H1 (cell line): Measurements from ENCODE around the gene TIMP3. TPM values are rescaled to one million over a fixed set of nuclear protein-coding genes. Genes with fewer than 3 reads are reported as not detected.

Experiments
- CBX8 ChIP-seq: fragments of 300-800, 300-1000 bp; sonication (generic); IDR thresholded peaks from 2 replicates; pipeline ENCODE4 v1.7.1; 2016; ENCODE audit warnings: low read depth, low read length, borderline replicate concordance
- NANOG ChIP-seq: IDR thresholded peaks from 2 replicates; pipeline ENCODE4 v1.6.1; 2011; ENCODE audit warnings: low read length, low read depth, mild to moderate bottlenecking, inconsistent platforms; ENCODE audit not compliant: insufficient read depth, poor library complexity, severe bottlenecking
- RFX5 ChIP-seq: IDR thresholded peaks from 2 replicates; pipeline ENCODE4 v1.6.1; 2011; ENCODE audit warnings: low read depth, low read length, improper control_type of control experiment, borderline replicate concordance
- SIRT6 ChIP-seq: IDR thresholded peaks from one replicate; pipeline ENCODE4 v1.7.1; 2012; ENCODE audit warnings: low read length, inconsistent platforms
- TCF12 ChIP-seq: IDR thresholded peaks from 2 replicates; pipeline ENCODE4 v1.6.1; 2011; ENCODE audit warnings: low read depth, mild to moderate bottlenecking, low read length
- polyA plus RNA-seq, 7 experiments: library from polyadenylated mRNA; depleted of rRNA in 3 of 7; stranded (reverse) in 5 of 7; unstranded in 2 of 7; fragments of >200 nt in 5 of 7; fragments of 200-250 nt in 2 of 7; gene quantifications; 1 replicate in 5 of 7; 2 replicates in 1 of 7; 4 replicates in 1 of 7; pipeline versions ENCODE4 v1.2.1 to v1.2.3, GENCODE V29; 2011 to 2013; ENCODE audit warnings: missing spikeins in 2 of 7, mixed read lengths in 2 of 7
- total RNA-seq: library from RNA; stranded (reverse); fragmentation: NEBNext Ultra II Directional; extraction: Animal tissue kit (Norgen Biotek cat#: 25700); gene quantifications from 2 replicates; pipeline ENCODE4 v1.2.1, GENCODE V29; 2021
- TF ChIP-seq, protein P1 (sequence below): IDR thresholded peaks from 2 replicates; pipeline ENCODE4 v1.6.1; 2012; ENCODE audit warnings: low read length, inconsistent platforms

The TIMP3 gene
- total and polyA plus RNA-seq, 2 of the 8 experiments (the other 6 are each of a cell fraction or from before 2014, with no cell fraction given), result 1.3 to 4.7 TPM

DNA sequence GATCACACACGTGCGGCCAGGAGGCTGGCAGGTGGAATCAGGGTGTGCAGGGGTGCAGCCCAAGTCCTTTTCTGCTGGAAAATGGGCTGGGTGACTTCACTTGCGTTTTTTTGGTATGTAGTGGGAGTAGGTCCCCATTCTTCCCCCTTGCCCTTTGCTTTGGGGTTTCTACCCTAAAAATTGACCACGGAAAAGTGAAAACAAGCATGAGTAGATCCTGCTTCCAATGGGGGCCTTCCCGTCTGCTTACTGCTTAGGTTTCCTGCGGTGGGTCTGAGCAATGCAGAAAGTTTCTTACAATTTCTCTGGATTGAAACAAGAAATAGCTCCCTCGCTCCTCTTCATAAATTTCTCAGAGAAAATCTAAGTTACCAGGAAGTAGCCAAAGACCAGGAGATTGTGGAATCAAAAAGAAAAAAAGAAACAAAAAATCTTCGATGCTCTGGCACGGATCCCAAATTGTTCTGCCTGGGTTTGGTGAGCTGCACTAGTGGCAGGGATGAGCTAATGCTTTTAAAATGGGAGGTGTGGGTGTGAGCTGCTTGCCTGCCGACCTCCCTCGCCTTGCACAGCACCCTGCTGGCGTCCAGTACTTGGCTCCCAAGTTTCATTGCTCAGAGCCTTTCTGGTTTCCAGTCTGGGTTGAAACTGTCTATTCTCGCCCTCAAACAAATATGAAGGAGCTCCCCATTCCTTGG is 2.4 kb downstream of the TIMP3 start (continued):
- TF ChIP-seq NANOG (no peak), RFX5 (no peak), SIRT6 (no peak), TCF12 (no peak), CBX8 (no peak)
- TF ChIP-seq, protein P1, sequence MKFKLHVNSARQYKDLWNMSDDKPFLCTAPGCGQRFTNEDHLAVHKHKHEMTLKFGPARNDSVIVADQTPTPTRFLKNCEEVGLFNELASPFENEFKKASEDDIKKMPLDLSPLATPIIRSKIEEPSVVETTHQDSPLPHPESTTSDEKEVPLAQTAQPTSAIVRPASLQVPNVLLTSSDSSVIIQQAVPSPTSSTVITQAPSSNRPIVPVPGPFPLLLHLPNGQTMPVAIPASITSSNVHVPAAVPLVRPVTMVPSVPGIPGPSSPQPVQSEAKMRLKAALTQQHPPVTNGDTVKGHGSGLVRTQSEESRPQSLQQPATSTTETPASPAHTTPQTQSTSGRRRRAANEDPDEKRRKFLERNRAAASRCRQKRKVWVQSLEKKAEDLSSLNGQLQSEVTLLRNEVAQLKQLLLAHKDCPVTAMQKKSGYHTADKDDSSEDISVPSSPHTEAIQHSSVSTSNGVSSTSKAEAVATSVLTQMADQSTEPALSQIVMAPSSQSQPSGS, result no peak
